ENCODE measurements around the gene NBEA. TPM values are rescaled to one million over a fixed set of nuclear protein-coding genes. Genes with fewer than 3 reads are reported as not detected.

Gene NBEA
- total RNA-seq, 3 donors from 2014 or later = 3.5 to 27.2 (median 5.2) TPM

GRCh38 chr13:35600137-35600536 lies 658.1 kb downstream of the NBEA start:
- H3K4me1 ChIP-seq (ENCODE audit: low read depth) = no peaks in the 10 kb centered on the region
- TF ChIP-seq CTCF (IDR thresholded peaks at IDR 0.05) = no peak
- ATAC-seq (no peak), DNase-seq (no peak)
- intact Hi-C loops (cut with DNase I, micrococcal nuclease) = no loop called here
- no peaks in the 10 kb centered on the region for H3K9me3 ChIP-seq
- no peaks in the 10 kb centered on the region for H3K36me3 ChIP-seq (ENCODE audit: low read depth)
- H3K4me3 ChIP-seq = no peak overlapping the region

DNA sequence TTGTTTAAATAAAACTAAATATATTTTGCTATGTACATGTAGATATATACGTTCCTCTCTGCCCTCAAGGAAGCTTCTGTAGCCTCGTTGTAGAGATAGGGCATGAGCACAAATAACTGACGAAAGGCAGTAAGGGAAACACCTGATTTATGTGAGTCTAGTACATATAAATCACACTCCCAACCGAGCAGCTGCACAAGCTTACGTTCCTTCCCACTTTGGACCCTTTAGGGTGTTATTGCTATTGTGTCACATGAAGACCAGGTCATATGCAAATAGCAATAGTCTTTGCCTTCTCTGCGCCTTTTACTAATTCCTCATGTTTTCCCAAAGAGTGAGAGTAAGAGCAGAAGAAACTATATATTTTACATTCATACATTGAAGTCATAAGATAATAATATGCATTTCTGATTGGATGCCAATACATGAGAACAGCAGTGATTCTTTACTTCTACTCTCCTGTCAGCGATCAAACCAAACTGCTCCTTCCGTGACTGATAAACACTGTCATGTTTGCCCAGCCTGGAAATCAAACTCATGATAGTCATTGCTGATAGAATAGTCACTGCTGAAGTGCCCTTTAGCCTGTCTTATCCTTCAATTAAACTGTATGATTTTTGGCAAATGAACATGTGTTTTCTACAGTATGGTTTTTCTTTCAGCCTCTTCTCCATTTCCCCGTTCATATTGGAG lies 661.7 kb downstream of the NBEA start:
- H3K9me3 ChIP-seq = no peaks in the 10 kb centered on the region
- DNase-seq = no peak
- intact Hi-C loops (cut with DNase I, micrococcal nuclease) = no loop called here
- no peak for TF ChIP-seq CTCF (IDR thresholded peaks at IDR 0.05)
- H3K4me3 ChIP-seq = no peak overlapping the region
- H3K4me1 ChIP-seq (ENCODE audit: low read depth) = no peaks in the 10 kb centered on the region
- no peaks in the 10 kb centered on the region for H3K36me3 ChIP-seq (ENCODE audit: low read depth)
- ATAC-seq = peak; percentile 40

- H3K4me1 ChIP-seq (ENCODE audit: low read depth) = no peaks in the 10 kb centered on the region
- TF ChIP-seq CTCF (IDR thresholded peaks at IDR 0.05) = no peak
- intact Hi-C loops (cut with DNase I, micrococcal nuclease) = no loop called here
These were observed 672.6 kb downstream of the NBEA start for GRCh38 chr13:35614666-35615065.

GRCh38 chr13:35617420-35617819 lies 675.4 kb downstream of the NBEA start:
- no peaks in the 10 kb centered on the region for H3K4me1 ChIP-seq (ENCODE audit: low read depth)

More at GRCh38 chr13:35614666-35615065, 672.6 kb downstream of the NBEA start:
- no peak overlapping the region for H3K4me3 ChIP-seq
- ATAC-seq (no peak), DNase-seq (no peak)
- no peaks in the 10 kb centered on the region for H3K36me3 ChIP-seq (ENCODE audit: low read depth)
- H3K9me3 ChIP-seq = no peaks in the 10 kb centered on the region

GRCh38 chr13:35618565-35619083 lies 676.6 kb downstream of the NBEA start:
- ATAC-seq (no peak), DNase-seq (no peak)
- Histone ChIP-seq H3K36me3 (ENCODE audit: low read depth) (no peaks in the 10 kb centered on the region), H3K4me1 (ENCODE audit: low read depth) (no peaks in the 10 kb centered on the region), H3K9me3 (no peaks in the 10 kb centered on the region), H3K4me3 (no peak overlapping the region)
- TF ChIP-seq CTCF (IDR thresholded peaks at IDR 0.05) = no peak
- intact Hi-C loops (cut with DNase I, micrococcal nuclease) = no loop called here

More at GRCh38 chr13:35617420-35617819, 675.4 kb downstream of the NBEA start:
- intact Hi-C loops (cut with DNase I, micrococcal nuclease) = no loop called here
- DNase-seq (no peak), ATAC-seq (no peak)
- Histone ChIP-seq H3K4me3 (no peak overlapping the region), H3K36me3 (ENCODE audit: low read depth) (no peaks in the 10 kb centered on the region), H3K9me3 (no peaks in the 10 kb centered on the region)
- TF ChIP-seq CTCF (IDR thresholded peaks at IDR 0.05) = no peak
